Activated B cell treated with CpG ODN at 0.5 μM for 24 hours (primary cell): ENCODE data around the gene TEAD4. TPM values are rescaled to one million over a fixed set of nuclear protein-coding genes. Genes with fewer than 3 reads are reported as not detected.

Experiments
- ATAC-seq: fragments of 200-7000 bp; cut with Tn5 transposase; one replicate; pipeline ENCODE4 v1.10.0; 2021; ENCODE audit warnings: low read depth, mild to moderate bottlenecking, moderate library complexity
- CTCF ChIA-PET: fragments of 350-600 bp; sonication (Branson Sonifier 250); formaldehyde crosslinking; loops from one replicate; lab custom pipeline; 2021; ENCODE audit warnings: antibody characterized with exemption; lab: Charles Lee
- POLR2A ChIA-PET: fragments of 350-600 bp; sonication (Branson Sonifier 250); formaldehyde crosslinking; loops from one replicate; lab custom pipeline; 2021; ENCODE audit warnings: antibody characterized with exemption; lab: Charles Lee
- DNase-seq: peaks from one replicate; pipeline ENCODE4 v3.0.0; 2022
- H3K27ac Mint-ChIP-seq: one replicate; pipeline ENCODE4 v1.8.0; 2020; ENCODE audit warnings: mixed read lengths
- H3K27me3 Mint-ChIP-seq: one replicate; pipeline ENCODE4 v1.8.0; 2021; ENCODE audit warnings: mixed read lengths
- H3K36me3 Mint-ChIP-seq: one replicate; pipeline ENCODE4 v1.8.0; 2021; ENCODE audit warnings: low read depth, mixed read lengths
- H3K4me1 Mint-ChIP-seq: one replicate; pipeline ENCODE4 v1.8.0; 2021; ENCODE audit warnings: mixed read lengths
- H3K4me3 Mint-ChIP-seq: one replicate; pipeline ENCODE4 v1.8.0; 2020; ENCODE audit warnings: mild to moderate bottlenecking, mixed read lengths
- H3K9me3 Mint-ChIP-seq: one replicate; pipeline ENCODE4 v1.8.0; 2020; ENCODE audit warnings: mixed read lengths
- intact Hi-C: fragments of 100-400 bp; cut with micrococcal nuclease; formaldehyde crosslinking; loops from one replicate; pipeline ENCODE4 v1.15.1; 2024
- total RNA-seq: library from RNA; stranded (reverse); gene quantifications from 2 replicates; pipeline ENCODE4 v1.2.3, GENCODE V29; 2022
- TF ChIP-seq, protein P1 (sequence below): fragments of 200-600 bp; IDR thresholded peaks from one replicate; pipeline ENCODE4 v1.8.0; 2022; ENCODE audit warnings: antibody characterized with exemption, mild to moderate bottlenecking

Gene TEAD4
- total RNA-seq, 1 donor from 2014 or later = not detected

DNA sequence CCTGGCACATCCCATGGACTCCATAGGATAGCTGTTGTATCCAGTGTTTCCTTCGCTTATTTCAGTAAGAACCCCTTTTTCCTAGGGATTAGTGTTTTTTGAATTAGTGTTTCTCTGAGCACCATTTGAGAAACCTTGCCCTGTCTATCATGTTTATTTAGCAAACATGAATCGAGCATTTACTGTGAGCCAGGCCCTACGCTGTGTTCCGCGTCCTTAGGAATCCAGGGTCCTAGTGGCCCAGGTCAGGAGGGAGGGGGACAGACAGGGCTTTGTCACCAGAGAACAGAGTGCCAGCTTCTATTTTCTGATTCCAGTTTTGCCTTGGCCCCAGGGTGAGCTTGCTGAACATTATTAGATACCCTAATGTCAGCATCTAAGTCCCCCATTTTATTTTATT is 2.5 kb downstream of the TEAD4 start:
- ChIA-PET CTCF (no interaction called here), POLR2A (no interaction called here)
- peaks cover 48% of the 10 kb centered on the region for H3K27me3 Mint-ChIP-seq
- intact Hi-C loops = no loop called here
- H3K27ac Mint-ChIP-seq = no peak overlapping the region
- ATAC-seq = no peak
- no peaks in the 10 kb centered on the region for H3K36me3 Mint-ChIP-seq
- no peak overlapping the region for H3K4me3 Mint-ChIP-seq
- TF ChIP-seq, protein P1, sequence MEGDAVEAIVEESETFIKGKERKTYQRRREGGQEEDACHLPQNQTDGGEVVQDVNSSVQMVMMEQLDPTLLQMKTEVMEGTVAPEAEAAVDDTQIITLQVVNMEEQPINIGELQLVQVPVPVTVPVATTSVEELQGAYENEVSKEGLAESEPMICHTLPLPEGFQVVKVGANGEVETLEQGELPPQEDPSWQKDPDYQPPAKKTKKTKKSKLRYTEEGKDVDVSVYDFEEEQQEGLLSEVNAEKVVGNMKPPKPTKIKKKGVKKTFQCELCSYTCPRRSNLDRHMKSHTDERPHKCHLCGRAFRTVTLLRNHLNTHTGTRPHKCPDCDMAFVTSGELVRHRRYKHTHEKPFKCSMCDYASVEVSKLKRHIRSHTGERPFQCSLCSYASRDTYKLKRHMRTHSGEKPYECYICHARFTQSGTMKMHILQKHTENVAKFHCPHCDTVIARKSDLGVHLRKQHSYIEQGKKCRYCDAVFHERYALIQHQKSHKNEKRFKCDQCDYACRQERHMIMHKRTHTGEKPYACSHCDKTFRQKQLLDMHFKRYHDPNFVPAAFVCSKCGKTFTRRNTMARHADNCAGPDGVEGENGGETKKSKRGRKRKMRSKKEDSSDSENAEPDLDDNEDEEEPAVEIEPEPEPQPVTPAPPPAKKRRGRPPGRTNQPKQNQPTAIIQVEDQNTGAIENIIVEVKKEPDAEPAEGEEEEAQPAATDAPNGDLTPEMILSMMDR = no peak
- DNase-seq = no peak
- H3K9me3 Mint-ChIP-seq = no peaks in the 10 kb centered on the region
- peaks cover 17% of the 10 kb centered on the region for H3K4me1 Mint-ChIP-seq

- no peaks in the 10 kb centered on the region for H3K9me3 Mint-ChIP-seq
- peaks cover 17% of the 10 kb centered on the region for H3K4me1 Mint-ChIP-seq
- intact Hi-C loops = no loop called here
- H3K36me3 Mint-ChIP-seq = no peaks in the 10 kb centered on the region
- H3K27ac Mint-ChIP-seq = no peak overlapping the region
- ChIA-PET POLR2A (no interaction called here), CTCF (no interaction called here)
- peaks cover 39% of the 10 kb centered on the region for H3K27me3 Mint-ChIP-seq
- H3K4me3 Mint-ChIP-seq = no peak overlapping the region
- TF ChIP-seq, protein P1 = no peak
- ATAC-seq (no peak), DNase-seq (no peak)
Measured at GRCh38 chr12:2963154-2963759, 4.1 kb downstream of the TEAD4 start.

GRCh38 chr12:2963760-2964292 is 4.6 kb downstream of the TEAD4 start:
- peaks cover 35% of the 10 kb centered on the region for H3K27me3 Mint-ChIP-seq
- no peak overlapping the region for H3K4me3 Mint-ChIP-seq
- TF ChIP-seq, protein P1 = no peak
- no peak overlapping the region for H3K27ac Mint-ChIP-seq
- intact Hi-C loops = no loop called here
- ChIA-PET POLR2A (no interaction called here), CTCF (no interaction called here)
- no peaks in the 10 kb centered on the region for H3K9me3 Mint-ChIP-seq
- peaks cover 13% of the 10 kb centered on the region for H3K4me1 Mint-ChIP-seq
- no peaks in the 10 kb centered on the region for H3K36me3 Mint-ChIP-seq
- ATAC-seq = no peak
- DNase-seq = no peak

DNA sequence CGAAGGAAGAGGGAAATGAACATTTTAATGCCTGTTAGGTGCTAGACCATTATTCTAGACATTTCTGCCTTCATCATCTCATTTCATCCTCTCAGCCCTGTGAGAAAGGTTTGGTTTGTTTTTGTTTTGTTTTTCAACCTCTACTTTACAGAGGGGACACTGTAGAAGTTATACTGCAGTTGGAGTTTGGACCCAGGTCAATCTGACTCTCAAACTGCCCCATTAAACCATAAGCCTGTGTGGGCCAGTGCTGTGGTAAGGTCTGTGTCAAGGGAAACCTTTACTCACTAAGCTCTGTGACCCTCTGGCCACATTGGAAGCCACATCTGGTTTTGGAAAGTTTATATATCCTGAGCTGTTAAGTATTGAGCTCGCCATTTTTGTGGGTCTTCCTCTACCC is 8.5 kb downstream of the TEAD4 start:
- ChIA-PET POLR2A (no interaction called here), CTCF (no interaction called here)
- DNase-seq (no peak), ATAC-seq (no peak)
- Mint-ChIP-seq H3K27me3 (peaks cover 19% of the 10 kb centered on the region), H3K4me3 (no peak overlapping the region), H3K4me1 (no peaks in the 10 kb centered on the region), H3K9me3 (no peaks in the 10 kb centered on the region), H3K27ac (no peak overlapping the region), H3K36me3 (no peaks in the 10 kb centered on the region)
- TF ChIP-seq, protein P1 = no peak
- intact Hi-C loops = no loop called here

DNA sequence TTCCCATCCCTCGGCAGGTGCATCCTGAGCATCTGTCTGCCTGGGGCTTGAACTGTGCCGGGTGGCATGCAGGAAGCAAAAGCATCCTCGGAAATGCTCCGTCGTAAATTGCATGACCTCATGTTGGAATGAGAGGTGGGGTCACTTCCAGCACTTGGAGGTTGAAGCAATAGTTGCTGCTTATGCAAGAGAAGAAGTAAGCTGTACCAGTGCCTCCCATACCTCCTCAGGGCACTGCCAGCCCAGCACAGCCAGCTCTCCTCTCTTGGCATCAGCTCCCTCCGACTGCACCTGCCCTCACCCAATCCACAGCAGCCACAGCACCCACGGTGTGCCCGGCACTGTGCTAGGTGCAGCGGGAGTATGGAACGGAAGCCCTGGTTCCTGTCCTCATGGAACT is 11.5 kb downstream of the TEAD4 start:
- intact Hi-C loops = no loop called here
- H3K4me1 Mint-ChIP-seq = no peaks in the 10 kb centered on the region
- H3K9me3 Mint-ChIP-seq = no peaks in the 10 kb centered on the region
- CTCF ChIA-PET = no interaction called here
- DNase-seq (no peak), ATAC-seq (no peak)
- POLR2A ChIA-PET = no interaction called here
- no peak overlapping the region for H3K4me3 Mint-ChIP-seq
- TF ChIP-seq, protein P1 = no peak
- H3K36me3 Mint-ChIP-seq = no peaks in the 10 kb centered on the region
- H3K27me3 Mint-ChIP-seq = peaks cover 11% of the 10 kb centered on the region
- H3K27ac Mint-ChIP-seq = no peak overlapping the region
